Measurements from ENCODE around the gene LIN28A. TPM values are rescaled to one million over a fixed set of nuclear protein-coding genes. Genes with fewer than 3 reads are reported as not detected.

LIN28A gene
- total RNA-seq, 1 experiment from 2014 or later, result not detected

GRCh38 chr1:26434161-26434752 lies 23.6 kb downstream of the LIN28A start:
- no peak for DNase-seq (ENCODE audit: low spot score)

GRCh38 chr1:26438041-26438440 lies 27.4 kb downstream of the LIN28A start:
- DNase-seq (ENCODE audit: low spot score), result no peak

- no peak for DNase-seq (ENCODE audit: low spot score)
Observed at GRCh38 chr1:26440259-26440658, 29.6 kb downstream of the LIN28A start.

- no peak for DNase-seq (ENCODE audit: low spot score)
Observed at GRCh38 chr1:26449868-26450267, 39.3 kb downstream of the LIN28A start.

- no peak for DNase-seq (ENCODE audit: low spot score)
Observed at GRCh38 chr1:26450908-26451307, 40.3 kb downstream of the LIN28A start.

GRCh38 chr1:26452459-26453183 lies 42.0 kb downstream of the LIN28A start:
- no peak for DNase-seq (ENCODE audit: low spot score)

GRCh38 chr1:26459148-26459547 lies 48.5 kb downstream of the LIN28A start:
- no peak for DNase-seq (ENCODE audit: low spot score)

GRCh38 chr1:26459573-26460031 lies 49.0 kb downstream of the LIN28A start:
- DNase-seq (ENCODE audit: low spot score), result no peak

- DNase-seq (ENCODE audit: low spot score), result no peak
Observed at GRCh38 chr1:26468911-26469310, 58.3 kb downstream of the LIN28A start.

- DNase-seq (ENCODE audit: low spot score), result no peak
Observed at GRCh38 chr1:26469558-26469957, 58.9 kb downstream of the LIN28A start.

- peak; percentile 49 for DNase-seq (ENCODE audit: low spot score)
Observed at GRCh38 chr1:26470878-26471497, 60.4 kb downstream of the LIN28A start.

- peak; percentile 81 for DNase-seq (ENCODE audit: low spot score)
Observed at GRCh38 chr1:26471498-26472319, 61.1 kb downstream of the LIN28A start.

- peak; percentile 92 for DNase-seq (ENCODE audit: low spot score)
Observed at GRCh38 chr1:26472320-26472900, 61.8 kb downstream of the LIN28A start, which contains the start of gene HMGN2. Gene HMGN2 (plus strand): TSS chr1:26472440. CDS start chr1:26472613, 173 bp downstream.

- DNase-seq (ENCODE audit: low spot score), result peak; percentile 91
Observed at GRCh38 chr1:26472901-26473845, 62.6 kb downstream of the LIN28A start.

- no peak for DNase-seq (ENCODE audit: low spot score)
Observed at GRCh38 chr1:26474818-26475217, 64.2 kb downstream of the LIN28A start.

- DNase-seq (ENCODE audit: low spot score), result no peak
Observed at GRCh38 chr1:26475989-26476388, 65.4 kb downstream of the LIN28A start.

GRCh38 chr1:26476958-26477357 lies 66.3 kb downstream of the LIN28A start:
- DNase-seq (ENCODE audit: low spot score), result no peak

GRCh38 chr1:26477446-26478152 lies 67.0 kb downstream of the LIN28A start:
- DNase-seq (ENCODE audit: low spot score), result peak; percentile 33

GRCh38 chr1:26478159-26478558 lies 67.5 kb downstream of the LIN28A start:
- no peak for DNase-seq (ENCODE audit: low spot score)

- no peak for DNase-seq (ENCODE audit: low spot score)
Observed at GRCh38 chr1:26478988-26479387, 68.4 kb downstream of the LIN28A start.

All from HT-29 (cell line).